ENCODE results near the gene GPX1.

GRCh38 chr3:49397470-49397869 is 39.3 kb upstream of the GPX1 start:
- TF ChIP-seq EZH2 (IDR thresholded peaks at IDR 0.05; ENCODE audit: low read length, unreplicated experiment), result no peak
- TF ChIP-seq CTCF (conservative IDR thresholded peaks at IDR 0.05; ENCODE audit: low read depth, low read length), result no peak

Data from PC-3 (cell line).